ENCODE measurements around the gene ARID4B.

ARID4B gene

GRCh38 chr1:235128456-235129328 lies 199.3 kb downstream of the ARID4B start, which contains the start of gene TOMM20:
TSS of gene TOMM20 (minus strand) at chr1:235128837. CDS start at chr1:235128715, 122 bp downstream.
- H3K27ac ChIP-seq (ENCODE audit: low read depth, low read length, poor library complexity, severe bottlenecking) = peak within 1 kb of the TSS; percentile 86
- H3K4me1 ChIP-seq (ENCODE audit: insufficient read depth, low read length, severe bottlenecking) = peaks cover 27% of the 10 kb centered on the region
- no peaks in the 10 kb centered on the region for H3F3A ChIP-seq (ENCODE audit: insufficient read depth, low read length)
- peaks cover 65% of the 10 kb centered on the region for H3K36me3 ChIP-seq (ENCODE audit: insufficient read depth, low read length)
- H3K4me2 ChIP-seq (ENCODE audit: low read length) = peak within 1 kb of the TSS; percentile 83
- H3K9me3 ChIP-seq (ENCODE audit: low read length) = no peaks in the 10 kb centered on the region
- H3K9me2 ChIP-seq (ENCODE audit: low read depth, low read length) = no peaks in the 10 kb centered on the region
- H3K79me2 ChIP-seq (ENCODE audit: insufficient read depth, low read length) = peaks cover 49% of the 10 kb centered on the region
- H3K9ac ChIP-seq (ENCODE audit: low read length) = peak within 1 kb of the TSS; percentile 99
- no peaks in the 10 kb centered on the region for H3K27me3 ChIP-seq (ENCODE audit: insufficient read depth, low read length)
- TF ChIP-seq CTCF (IDR thresholded peaks at IDR 0.05; ENCODE audit: low read length) = no peak
- no peak for TF ChIP-seq EZH2 (IDR thresholded peaks at IDR 0.05; ENCODE audit: borderline replicate concordance, low read length)
- peak within 1 kb of the TSS; percentile 96 for H3K4me3 ChIP-seq (ENCODE audit: low read depth, low read length, poor library complexity, severe bottlenecking)
- H4K20me1 ChIP-seq (ENCODE audit: insufficient read depth, low read length) = no peaks in the 10 kb centered on the region
- H2AFZ ChIP-seq (ENCODE audit: low read length) = peak within 1 kb of the TSS; percentile 85

- peak overlapping the region; percentile 96 for H3K4me3 ChIP-seq (ENCODE audit: low read depth, low read length, poor library complexity, severe bottlenecking)
- H3K27ac ChIP-seq (ENCODE audit: low read depth, low read length, poor library complexity, severe bottlenecking) = peak overlapping the region; percentile 76
- no peaks in the 10 kb centered on the region for H3K27me3 ChIP-seq (ENCODE audit: insufficient read depth, low read length)
- peaks cover 27% of the 10 kb centered on the region for H3K4me1 ChIP-seq (ENCODE audit: insufficient read depth, low read length, severe bottlenecking)
- H3K36me3 ChIP-seq (ENCODE audit: insufficient read depth, low read length) = peaks cover 65% of the 10 kb centered on the region
- H2AFZ ChIP-seq (ENCODE audit: low read length) = no peak overlapping the region
- H3K9me3 ChIP-seq (ENCODE audit: low read length) = no peaks in the 10 kb centered on the region
- H3F3A ChIP-seq (ENCODE audit: insufficient read depth, low read length) = no peaks in the 10 kb centered on the region
- TF ChIP-seq CTCF (IDR thresholded peaks at IDR 0.05; ENCODE audit: low read length) = no peak
- TF ChIP-seq EZH2 (IDR thresholded peaks at IDR 0.05; ENCODE audit: borderline replicate concordance, low read length) = no peak
- peak overlapping the region; percentile 83 for H3K4me2 ChIP-seq (ENCODE audit: low read length)
- no peaks in the 10 kb centered on the region for H4K20me1 ChIP-seq (ENCODE audit: insufficient read depth, low read length)
- H3K9me2 ChIP-seq (ENCODE audit: low read depth, low read length) = no peaks in the 10 kb centered on the region
- H3K79me2 ChIP-seq (ENCODE audit: insufficient read depth, low read length) = peaks cover 57% of the 10 kb centered on the region
- H3K9ac ChIP-seq (ENCODE audit: low read length) = peak overlapping the region; percentile 99
Measured at GRCh38 chr1:235127732-235128455, 200.1 kb downstream of the ARID4B start.

GRCh38 chr1:235127203-235127602 lies 200.8 kb downstream of the ARID4B start:
- H3K27ac ChIP-seq (ENCODE audit: low read depth, low read length, poor library complexity, severe bottlenecking) = no peak overlapping the region
- H3K4me2 ChIP-seq (ENCODE audit: low read length) = peak overlapping the region; percentile 83
- TF ChIP-seq EZH2 (IDR thresholded peaks at IDR 0.05; ENCODE audit: borderline replicate concordance, low read length) (no peak), CTCF (IDR thresholded peaks at IDR 0.05; ENCODE audit: low read length) (no peak)
- H3K27me3 ChIP-seq (ENCODE audit: insufficient read depth, low read length) = no peaks in the 10 kb centered on the region
- peak overlapping the region; percentile 96 for H3K4me3 ChIP-seq (ENCODE audit: low read depth, low read length, poor library complexity, severe bottlenecking)
- H3K9me2 ChIP-seq (ENCODE audit: low read depth, low read length) = no peaks in the 10 kb centered on the region
- no peak overlapping the region for H2AFZ ChIP-seq (ENCODE audit: low read length)
- no peaks in the 10 kb centered on the region for H3F3A ChIP-seq (ENCODE audit: insufficient read depth, low read length)
- peaks cover 27% of the 10 kb centered on the region for H3K4me1 ChIP-seq (ENCODE audit: insufficient read depth, low read length, severe bottlenecking)
- no peaks in the 10 kb centered on the region for H3K9me3 ChIP-seq (ENCODE audit: low read length)
- peaks cover 64% of the 10 kb centered on the region for H3K79me2 ChIP-seq (ENCODE audit: insufficient read depth, low read length)
- no peaks in the 10 kb centered on the region for H4K20me1 ChIP-seq (ENCODE audit: insufficient read depth, low read length)
- peaks cover 66% of the 10 kb centered on the region for H3K36me3 ChIP-seq (ENCODE audit: insufficient read depth, low read length)
- H3K9ac ChIP-seq (ENCODE audit: low read length) = peak overlapping the region; percentile 99
